GM23248 (cell line): ENCODE measurements around the gene PTPN23. TPM values are rescaled to one million over a fixed set of nuclear protein-coding genes. Genes with fewer than 3 reads are reported as not detected.
"Not testable (repeated sequence)": the region's sequence is repeated elsewhere in the genome, so short reads cannot be mapped to it uniquely, and the experiment has no call there.

ENCODE experiments used
- DNase-seq: peaks from one replicate; pipeline ENCODE4 v3.0.0-alpha.2; 2015
- H2AFZ ChIP-seq: fragments of 200-600 bp; sonication (generic); 2 replicates; pipeline ENCODE4 v1.6.1; 2016; ENCODE audit warnings: antibody characterized with exemption
- H3F3A ChIP-seq: fragments of 200-600 bp; sonication (generic); 2 replicates; pipeline ENCODE4 v1.6.1; 2016; ENCODE audit warnings: mild to moderate bottlenecking, antibody characterized with exemption, mixed run types; ENCODE audit not compliant: insufficient read depth
- H3K27ac ChIP-seq: fragments of 200-600 bp; sonication (generic); 2 replicates; pipeline ENCODE4 v1.5.1; 2016; ENCODE audit warnings: mild to moderate bottlenecking
- H3K27me3 ChIP-seq: fragments of 200-600 bp; sonication (generic); replicated peaks from 2 replicates; pipeline ENCODE4 v1.6.1; 2016; ENCODE audit warnings: mild to moderate bottlenecking; ENCODE audit not compliant: insufficient read depth
- H3K36me3 ChIP-seq: fragments of 200-600 bp; sonication (generic); 2 replicates; pipeline ENCODE4 v1.6.1; 2016; ENCODE audit warnings: low read depth, mild to moderate bottlenecking
- H3K4me1 ChIP-seq: fragments of 200-600 bp; sonication (generic); 2 replicates; pipeline ENCODE4 v1.6.1; 2016; ENCODE audit warnings: mild to moderate bottlenecking; ENCODE audit not compliant: insufficient read depth
- H3K4me2 ChIP-seq: fragments of 200-600 bp; sonication (generic); one replicate; pipeline ENCODE4 v1.6.1; 2016; ENCODE audit warnings: mild to moderate bottlenecking; ENCODE audit not compliant: unreplicated experiment
- H3K4me3 ChIP-seq: fragments of 200-600 bp; sonication (generic); 2 replicates; pipeline ENCODE4 v1.5.1; 2016; ENCODE audit warnings: mild to moderate bottlenecking
- H3K79me2 ChIP-seq: fragments of 200-600 bp; sonication (generic); 2 replicates; pipeline ENCODE4 v1.6.1; 2016; ENCODE audit warnings: mild to moderate bottlenecking; ENCODE audit not compliant: insufficient read depth
- H3K9ac ChIP-seq: fragments of 200-600 bp; sonication (generic); 2 replicates; pipeline ENCODE4 v1.6.1; 2016; ENCODE audit warnings: mild to moderate bottlenecking
- H3K9me2 ChIP-seq: fragments of 200-600 bp; sonication (generic); 2 replicates; pipeline ENCODE4 v1.6.1; 2016; ENCODE audit warnings: mixed run types, mild to moderate bottlenecking, moderate library complexity; ENCODE audit not compliant: insufficient read depth
- H3K9me3 ChIP-seq: fragments of 200-600 bp; sonication (generic); one replicate; pipeline ENCODE4 v1.6.1; 2017; ENCODE audit warnings: low read depth
- H4K20me1 ChIP-seq: fragments of 200-600 bp; sonication (generic); 2 replicates; pipeline ENCODE4 v1.6.0; 2016; ENCODE audit not compliant: insufficient read depth
- EZH2 ChIP-seq: fragments of 200-600 bp; sonication (generic); IDR thresholded peaks from 2 replicates; pipeline ENCODE4 v1.6.1; 2018; ENCODE audit warnings: antibody characterized with exemption, mild to moderate bottlenecking; ENCODE audit not compliant: insufficient read depth, poor library complexity, severe bottlenecking
- EZH2phosphoT487 ChIP-seq: fragments of 200-600 bp; sonication (generic); IDR thresholded peaks from 2 replicates; pipeline ENCODE4 v1.6.1; 2018; ENCODE audit warnings: antibody characterized with exemption, moderate library complexity, mild to moderate bottlenecking, low read depth; ENCODE audit not compliant: insufficient read depth
- WGBS, 2 experiments: methylation state at CpG; one replicate each; pipeline ENCODE4 v1.1.6; 2015 to 2017; ENCODE audit warnings: low lambda C conversion rate in 2 of 2, low coverage in 1 of 2; ENCODE audit errors: missing lambda C conversion rate in 2 of 2; 5-methylcytosine and 5-hydroxymethylcytosine counted together
- in situ Hi-C: fragments of 300-500 bp; cut with MboI; formaldehyde crosslinking; loops from 2 replicates; pipeline ENCODE4 v1.15.0; 2020
- polyA plus RNA-seq: library from polyadenylated mRNA; unstranded; fragments of >200 nt; fragmentation: Nextera tagmentation; extraction: Ambion mirVana; gene quantifications from 2 replicates; pipeline ENCODE4 v1.2.1, GENCODE V29; 2016
- total RNA-seq: library from RNA; depleted of rRNA; stranded (reverse); fragments of >200 nt; shearing (Covaris generic); gene quantifications from 2 replicates; pipeline ENCODE4 v1.2.3, GENCODE V29; 2014

Gene PTPN23
- total and polyA plus RNA-seq, 2 experiments from 2014 or later, result 9.0 to 14.3 TPM

GRCh38 chr3:47355010-47355409 is 25.8 kb upstream of the PTPN23 start:
- no peak overlapping the region for H3K4me2 ChIP-seq
- H3K79me2 ChIP-seq, result no peaks in the 10 kb centered on the region
- no peaks in the 10 kb centered on the region for H3K27me3 ChIP-seq
- no peaks in the 10 kb centered on the region for H3F3A ChIP-seq
- no peak overlapping the region for H3K9ac ChIP-seq
- no peaks in the 10 kb centered on the region for H4K20me1 ChIP-seq
- in situ Hi-C loops, result loop anchor here (25.0 kb wide), 1 partner anchor 643 kb away; the partner anchor contains the start of genes PRSS50 and TMIE
- no peak for DNase-seq
- H3K4me1 ChIP-seq, result no peaks in the 10 kb centered on the region
- no peak overlapping the region for H3K4me3 ChIP-seq
- no peak for TF ChIP-seq EZH2
- TF ChIP-seq EZH2phosphoT487, result no peak
- no peak overlapping the region for H2AFZ ChIP-seq
- WGBS, 2 experiments, result 68 to 73% methylated on average over 3 of the region's 3 CpGs
- no peaks in the 10 kb centered on the region for H3K9me2 ChIP-seq
- H3K36me3 ChIP-seq, result no peaks in the 10 kb centered on the region
- no peaks in the 10 kb centered on the region for H3K9me3 ChIP-seq
- H3K27ac ChIP-seq, result no peak overlapping the region

- WGBS, 2 experiments, result 92 to 95% methylated on average over 27 to 31 of the region's 31 CpGs
- no peaks in the 10 kb centered on the region for H3F3A ChIP-seq
- TF ChIP-seq EZH2phosphoT487, result no peak
These were observed 24.6 kb upstream of the PTPN23 start for GRCh38 chr3:47356201-47356600.

GRCh38 chr3:47359323-47359722 is 21.5 kb upstream of the PTPN23 start:
- Histone ChIP-seq H3K4me2 (no peak overlapping the region), H3F3A (no peaks in the 10 kb centered on the region), H3K36me3 (no peaks in the 10 kb centered on the region), H3K9me3 (no peaks in the 10 kb centered on the region), H2AFZ (no peak overlapping the region), H3K4me3 (no peak overlapping the region), H3K9ac (no peak overlapping the region), H3K79me2 (no peaks in the 10 kb centered on the region), H3K27ac (no peak overlapping the region), H3K9me2 (no peaks in the 10 kb centered on the region), H4K20me1 (no peaks in the 10 kb centered on the region), H3K4me1 (no peaks in the 10 kb centered on the region), H3K27me3 (no peaks in the 10 kb centered on the region)
- in situ Hi-C loops, result loop anchor here (25.0 kb wide), 1 partner anchor 647 kb away; the partner anchor contains the start of genes PRSS50 and TMIE
- no peak for DNase-seq
- no peak for TF ChIP-seq EZH2phosphoT487
- TF ChIP-seq EZH2, result no peak
- 4 to 13% methylated on average over 1 of the region's 1 CpG for WGBS, 2 experiments

More at GRCh38 chr3:47356201-47356600, 24.6 kb upstream of the PTPN23 start:
- in situ Hi-C loops, result loop anchor here (25.0 kb wide), 1 partner anchor 644 kb away; the partner anchor contains the start of genes PRSS50 and TMIE
- Histone ChIP-seq H3K27ac (no peak overlapping the region), H3K4me2 (no peak overlapping the region), H3K36me3 (no peaks in the 10 kb centered on the region), H3K4me1 (no peaks in the 10 kb centered on the region), H2AFZ (no peak overlapping the region), H3K9me2 (no peaks in the 10 kb centered on the region), H3K9ac (no peak overlapping the region), H4K20me1 (no peaks in the 10 kb centered on the region), H3K27me3 (no peaks in the 10 kb centered on the region), H3K79me2 (no peaks in the 10 kb centered on the region), H3K4me3 (no peak overlapping the region), H3K9me3 (no peaks in the 10 kb centered on the region)
- DNase-seq, result no peak

GRCh38 chr3:47360110-47360517 is 20.7 kb upstream of the PTPN23 start:
- DNase-seq, H3K9me2 ChIP-seq, H2AFZ ChIP-seq, H3K4me2 ChIP-seq, H4K20me1 ChIP-seq, H3K4me1 ChIP-seq, H3K9ac ChIP-seq, H3K27ac ChIP-seq, H3F3A ChIP-seq, H3K4me3 ChIP-seq, H3K36me3 ChIP-seq, H3K9me3 ChIP-seq, H3K27me3 ChIP-seq, H3K79me2 ChIP-seq: not testable (repeated sequence)
- in situ Hi-C loops, result loop anchor here (25.0 kb wide), 1 partner anchor 648 kb away; the partner anchor contains the start of genes PRSS50 and TMIE
- 80 to 84% methylated on average over 4 of the region's 4 CpGs for WGBS, 2 experiments

GRCh38 chr3:47362701-47363100 is 18.1 kb upstream of the PTPN23 start:
- H3K9me3 ChIP-seq, result no peaks in the 10 kb centered on the region
- no peaks in the 10 kb centered on the region for H3K27me3 ChIP-seq
- H3K79me2 ChIP-seq, result no peaks in the 10 kb centered on the region
- in situ Hi-C loops, result loop anchor here (25.0 kb wide), 1 partner anchor 650 kb away; the partner anchor contains the start of genes PRSS50 and TMIE
- H3K4me1 ChIP-seq, result peaks cover 14% of the 10 kb centered on the region
- H4K20me1 ChIP-seq, result no peaks in the 10 kb centered on the region
- TF ChIP-seq EZH2phosphoT487, result no peak
- TF ChIP-seq EZH2, result no peak
- H3K9ac ChIP-seq, result no peak overlapping the region
- peaks cover 12% of the 10 kb centered on the region for H3F3A ChIP-seq
- no peak overlapping the region for H3K4me3 ChIP-seq
- H2AFZ ChIP-seq, result no peak overlapping the region
- H3K27ac ChIP-seq, result no peak overlapping the region
- H3K9me2 ChIP-seq, result no peaks in the 10 kb centered on the region
- H3K36me3 ChIP-seq, result no peaks in the 10 kb centered on the region
- WGBS, 2 experiments, result 79 to 80% methylated on average over 5 of the region's 5 CpGs
- no peak overlapping the region for H3K4me2 ChIP-seq
- no peak for DNase-seq
